H1 (cell line): ENCODE data around the gene TCF4. TPM values are rescaled to one million over a fixed set of nuclear protein-coding genes. Genes with fewer than 3 reads are reported as not detected.

Experiments used
- BCL11A ChIP-seq, 2 experiments: IDR thresholded peaks; one replicate each; pipeline ENCODE4 v1.6.1; 2011; ENCODE audit warnings: low read depth in 2 of 2, low read length in 2 of 2, mild to moderate bottlenecking in 2 of 2
- CEBPB ChIP-seq: IDR thresholded peaks from 2 replicates; pipeline ENCODE4 v1.6.1; 2012; ENCODE audit warnings: low read depth, low read length
- HDAC2 ChIP-seq, 2 experiments: fragments of 300-600 bp in 1 of 2; sonication (generic) in 1 of 2; IDR thresholded peaks; 2 replicates each; pipeline ENCODE4 v1.6.1; 2011 to 2012; ENCODE audit warnings: low read depth in 2 of 2, low read length in 2 of 2, mild to moderate bottlenecking in 2 of 2, moderate library complexity in 2 of 2, borderline replicate concordance in 1 of 2, inconsistent platforms in 1 of 2
- PHF8 ChIP-seq: fragments of 200-600 bp; sonication (generic); conservative IDR thresholded peaks from 2 replicates; pipeline ENCODE4 v1.7.1; 2012; ENCODE audit warnings: low read depth, mild to moderate bottlenecking, inconsistent platforms, low read length, moderate library complexity
- POLR2AphosphoS5 ChIP-seq: IDR thresholded peaks from 2 replicates; pipeline ENCODE4 v1.6.1; 2011; ENCODE audit warnings: low read depth, low read length
- SIX5 ChIP-seq: IDR thresholded peaks from 2 replicates; pipeline ENCODE4 v1.6.1; 2011; ENCODE audit warnings: mild to moderate bottlenecking, low read depth, low read length
- SRF ChIP-seq: IDR thresholded peaks from 2 replicates; pipeline ENCODE4 v1.6.1; 2011; ENCODE audit warnings: mild to moderate bottlenecking, low read depth, low read length, moderate library complexity
- polyA plus RNA-seq, 7 experiments: library from polyadenylated mRNA; depleted of rRNA in 3 of 7; stranded (reverse) in 5 of 7; unstranded in 2 of 7; fragments of >200 nt in 5 of 7; fragments of 200-250 nt in 2 of 7; gene quantifications; 1 replicate in 5 of 7; 2 replicates in 1 of 7; 4 replicates in 1 of 7; pipeline versions ENCODE4 v1.2.1 to v1.2.3, GENCODE V29; 2011 to 2013; ENCODE audit warnings: missing spikeins in 2 of 7, mixed read lengths in 2 of 7
- total RNA-seq: library from RNA; stranded (reverse); fragmentation: NEBNext Ultra II Directional; extraction: Animal tissue kit (Norgen Biotek cat#: 25700); gene quantifications from 2 replicates; pipeline ENCODE4 v1.2.1, GENCODE V29; 2021

Gene TCF4
- total and polyA plus RNA-seq, 2 of the 8 experiments (the other 6 are each of a cell fraction or from before 2014, with no cell fraction given), result 59.3 to 118 TPM

- TF ChIP-seq HDAC2 (IDR thresholded peaks at IDR 0.05; ENCODE audit: borderline replicate concordance in 1 of 2, low read depth in 2 of 2, low read length in 2 of 2) (no peak), BCL11A (IDR thresholded peaks at IDR 0.05; ENCODE audit: low read depth in 2 of 2, low read length in 2 of 2) (no peak), SIX5 (no peak), PHF8 (no peak), SRF (no peak), POLR2AphosphoS5 (no peak), CEBPB (no peak)
Measured at GRCh38 chr18:55499526-55499925, 88.5 kb downstream of the TCF4 start (continued).
